ENCODE results near the gene NOXO1. TPM values are rescaled to one million over a fixed set of nuclear protein-coding genes. Genes with fewer than 3 reads are reported as not detected.

NOXO1 gene
- total RNA-seq, 2 experiments from 2014 or later: 0.26 TPM; not detected in 1

DNA sequence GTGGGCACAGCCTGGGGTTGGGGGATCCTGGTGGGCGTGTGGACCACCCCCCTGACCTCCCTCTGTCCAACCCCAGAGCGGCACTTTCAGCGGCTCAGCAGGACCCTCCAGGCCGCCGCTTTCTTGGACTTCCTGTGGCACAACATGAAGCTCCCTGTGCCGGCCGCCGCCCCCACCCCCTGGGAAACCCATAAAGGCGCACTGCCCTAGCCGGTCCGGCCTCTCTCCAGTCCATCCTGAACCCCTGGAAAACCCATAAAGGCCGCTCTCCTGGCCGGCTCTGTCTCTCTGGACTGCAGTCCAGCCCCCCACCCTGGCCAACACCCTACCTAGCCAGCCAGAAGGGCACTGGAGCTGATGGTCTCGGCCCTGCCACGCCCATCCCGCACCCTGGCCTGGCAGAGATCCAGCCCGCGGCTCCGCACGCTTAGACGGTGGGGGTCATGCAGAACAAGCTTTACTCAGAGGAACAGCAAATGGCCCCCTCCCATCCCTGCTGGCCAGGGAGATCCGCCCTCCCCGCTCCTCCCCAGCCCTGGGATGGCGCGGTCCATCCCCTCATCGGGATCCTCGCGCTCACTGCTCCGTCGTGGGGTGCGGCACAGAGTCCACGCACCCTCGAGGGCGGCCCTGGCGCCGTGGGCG is 2.7 kb downstream of the NOXO1 start:
- CTCF ChIA-PET: no interaction called here
- ATAC-seq: no peak
- DNase-seq: no peak
- Mint-ChIP-seq H3K27ac (no peak overlapping the region), H3K27me3 (peaks cover 39% of the 10 kb centered on the region), H3K36me3 (peaks cover 5% of the 10 kb centered on the region), H3K4me1 (no peaks in the 10 kb centered on the region), H3K9me3 (ENCODE audit: low read depth) (no peaks in the 10 kb centered on the region), H3K4me3 (no peak overlapping the region)

- H3K4me1 Mint-ChIP-seq: peaks cover 6% of the 10 kb centered on the region
- peaks cover 35% of the 10 kb centered on the region for H3K27me3 Mint-ChIP-seq
- no peaks in the 10 kb centered on the region for H3K9me3 Mint-ChIP-seq (ENCODE audit: low read depth)
- no peak for DNase-seq
- H3K27ac Mint-ChIP-seq: no peak overlapping the region
- peaks cover 5% of the 10 kb centered on the region for H3K36me3 Mint-ChIP-seq
- H3K4me3 Mint-ChIP-seq: no peak overlapping the region
- ATAC-seq: no peak
- CTCF ChIA-PET: no interaction called here
Observed at GRCh38 chr16:1977875-1978268, 3.4 kb downstream of the NOXO1 start.

- CTCF ChIA-PET: no interaction called here
- H3K4me3 Mint-ChIP-seq: no peak overlapping the region
- H3K27me3 Mint-ChIP-seq: peaks cover 28% of the 10 kb centered on the region
- ATAC-seq: no peak
- H3K4me1 Mint-ChIP-seq: peaks cover 10% of the 10 kb centered on the region
- no peak overlapping the region for H3K27ac Mint-ChIP-seq
- DNase-seq: no peak
- no peaks in the 10 kb centered on the region for H3K9me3 Mint-ChIP-seq (ENCODE audit: low read depth)
- peaks cover 5% of the 10 kb centered on the region for H3K36me3 Mint-ChIP-seq
Observed at GRCh38 chr16:1976951-1977874, 4.1 kb downstream of the NOXO1 start.

DNA sequence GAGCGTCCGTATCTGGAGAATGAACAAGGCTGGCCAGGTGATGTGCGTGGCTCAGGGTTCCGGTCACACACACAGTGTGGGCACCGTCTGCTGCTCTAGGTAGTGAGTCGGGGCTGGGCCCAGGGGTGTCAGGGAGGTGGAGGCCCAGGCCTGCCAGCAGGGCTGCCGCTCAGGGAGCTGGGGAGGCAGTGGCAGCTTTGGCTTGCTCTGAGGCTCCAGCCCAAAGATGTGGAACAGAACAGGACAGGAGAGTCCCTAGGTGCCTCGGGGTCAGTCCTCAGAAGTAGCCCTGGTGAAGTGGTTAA is 5.1 kb downstream of the NOXO1 start:
- DNase-seq: no peak
- ATAC-seq: no peak
- Mint-ChIP-seq H3K9me3 (ENCODE audit: low read depth) (no peaks in the 10 kb centered on the region), H3K27ac (no peak overlapping the region), H3K27me3 (peaks cover 18% of the 10 kb centered on the region), H3K36me3 (peaks cover 5% of the 10 kb centered on the region), H3K4me1 (peaks cover 16% of the 10 kb centered on the region), H3K4me3 (no peak overlapping the region)
- CTCF ChIA-PET: interaction anchor here (0.5 kb wide), 1 partner anchor 174 kb away, joined by 3 read pairs; no protein-coding TSS in a partner anchor

DNA sequence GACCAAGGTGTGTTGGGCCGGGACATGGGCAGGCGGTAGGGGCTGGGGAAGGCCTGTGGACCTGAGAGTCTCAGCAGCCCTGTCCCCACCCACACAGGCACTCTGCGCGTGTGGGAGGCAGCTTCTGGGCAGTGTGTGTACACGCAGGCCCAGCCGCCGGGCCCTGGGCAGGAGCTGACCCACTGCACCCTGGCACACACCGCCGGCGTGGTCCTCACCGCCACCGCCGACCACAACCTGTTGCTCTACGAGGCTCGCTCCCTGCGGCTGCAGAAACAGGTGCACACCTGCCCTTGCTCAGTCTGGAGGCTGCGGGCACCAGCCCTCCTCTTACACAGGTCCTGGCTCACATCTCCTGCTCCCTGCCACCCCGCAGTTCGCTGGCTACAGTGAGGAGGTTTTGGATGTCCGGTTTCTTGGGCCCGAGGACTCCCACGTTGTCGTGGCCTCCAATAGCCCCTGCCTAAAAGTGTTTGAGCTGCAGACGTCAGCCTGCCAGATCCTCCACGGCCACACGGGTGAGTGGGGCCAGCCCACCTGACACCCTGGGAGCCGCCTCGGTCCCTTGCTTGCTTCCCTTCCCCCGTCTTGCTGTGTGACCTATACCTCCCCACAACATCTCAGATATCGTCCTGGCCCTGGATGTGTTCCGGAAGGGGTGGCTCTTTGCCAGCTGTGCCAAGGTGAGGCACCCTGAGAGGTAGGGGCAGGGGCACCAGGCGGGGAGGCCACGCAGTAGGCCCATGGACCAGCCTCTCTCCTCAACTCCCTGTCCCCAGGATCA is 5.6 kb downstream of the NOXO1 start:
- H3K27ac Mint-ChIP-seq: no peak overlapping the region
- H3K36me3 Mint-ChIP-seq: peaks cover 5% of the 10 kb centered on the region
- DNase-seq (no peak), ATAC-seq (no peak)
- H3K27me3 Mint-ChIP-seq: peaks cover 12% of the 10 kb centered on the region
- H3K4me1 Mint-ChIP-seq: peaks cover 21% of the 10 kb centered on the region
- CTCF ChIA-PET: interaction anchor here (0.5 kb wide), 1 partner anchor 175 kb away, joined by 3 read pairs; no protein-coding TSS in a partner anchor
- H3K9me3 Mint-ChIP-seq (ENCODE audit: low read depth): no peaks in the 10 kb centered on the region
- H3K4me3 Mint-ChIP-seq: no peak overlapping the region

DNA sequence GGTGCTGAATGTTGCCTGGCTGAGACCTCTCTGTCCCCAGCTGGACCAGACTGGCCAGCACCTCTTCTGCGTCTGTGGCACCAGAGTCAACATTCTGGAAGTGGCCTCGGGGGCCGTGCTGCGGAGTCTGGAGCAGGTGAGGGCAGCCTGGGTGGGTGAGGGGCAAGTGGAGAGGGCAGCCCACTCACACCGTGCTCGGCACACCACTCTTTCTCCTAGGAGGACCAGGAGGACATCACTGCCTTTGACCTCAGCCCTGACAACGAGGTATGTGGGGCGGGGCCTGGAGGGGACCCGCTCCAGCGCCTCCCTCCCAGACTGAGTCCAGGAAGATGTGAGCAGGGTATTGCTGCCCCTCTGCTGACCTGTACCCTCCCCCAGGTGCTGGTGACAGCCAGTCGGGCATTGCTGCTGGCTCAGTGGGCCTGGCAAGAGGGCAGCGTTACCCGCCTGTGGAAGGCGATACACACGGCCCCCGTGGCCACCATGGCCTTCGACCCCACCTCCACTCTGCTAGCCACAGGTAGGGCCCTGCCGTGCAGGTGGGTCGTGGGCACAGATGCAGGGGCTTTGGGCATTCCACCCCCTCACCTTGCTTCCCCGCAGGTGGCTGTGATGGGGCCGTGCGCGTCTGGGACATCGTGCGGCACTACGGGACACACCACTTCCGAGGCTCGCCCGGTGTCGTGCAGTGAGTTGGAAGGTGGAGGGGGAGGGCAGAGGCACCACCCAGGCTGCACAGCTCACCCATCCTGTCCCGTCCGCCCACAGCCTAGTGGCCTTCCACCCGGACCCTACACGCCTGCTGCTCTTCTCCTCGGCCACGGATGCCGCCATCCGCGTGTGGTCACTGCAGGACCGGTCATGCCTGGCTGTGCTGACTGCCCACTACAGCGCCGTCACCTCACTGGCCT is 6.9 kb downstream of the NOXO1 start:
- CTCF ChIA-PET: no interaction called here
- Mint-ChIP-seq H3K27me3 (peaks cover under 1% of the 10 kb centered on the region), H3K4me1 (peaks cover 25% of the 10 kb centered on the region), H3K9me3 (ENCODE audit: low read depth) (no peaks in the 10 kb centered on the region), H3K36me3 (peaks cover 5% of the 10 kb centered on the region), H3K27ac (no peak overlapping the region), H3K4me3 (no peak overlapping the region)
- DNase-seq: no peak
- ATAC-seq: no peak

DNA sequence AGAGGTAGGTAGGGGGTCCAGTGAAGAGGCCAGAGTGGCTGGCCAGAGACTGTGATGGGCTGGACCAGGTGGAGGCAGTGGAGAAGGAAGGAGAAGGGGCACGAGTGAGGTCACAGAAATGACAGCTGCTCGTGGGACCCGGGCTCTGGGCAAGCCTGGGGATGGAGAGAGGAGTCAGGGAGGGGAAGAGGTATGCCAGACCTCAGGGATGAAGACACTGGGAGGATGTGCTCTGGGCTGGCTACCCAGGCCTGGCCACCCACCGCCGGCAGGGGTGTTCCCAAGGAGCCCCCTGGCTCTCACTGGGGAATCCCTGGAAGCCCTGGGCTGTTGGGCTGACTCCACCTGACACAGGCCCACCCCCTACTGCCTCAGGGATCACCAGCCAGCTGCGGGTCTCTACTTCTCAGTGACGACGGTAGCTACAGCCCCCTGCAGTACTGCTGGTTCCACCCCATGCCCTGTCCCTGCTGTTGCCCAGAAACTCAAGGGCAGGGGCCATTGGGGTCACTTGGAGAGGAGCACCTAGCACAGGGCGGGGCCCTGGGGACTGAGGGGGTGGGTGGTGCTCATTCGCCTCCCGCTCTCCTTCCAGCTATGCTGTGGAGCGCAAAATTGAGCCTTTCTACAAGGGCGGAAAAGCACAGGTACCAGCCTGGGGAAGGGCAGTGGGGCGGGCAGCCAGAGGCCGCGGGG is 7.7 kb downstream of the NOXO1 start:
- Mint-ChIP-seq H3K4me3 (no peak overlapping the region), H3K27ac (no peak overlapping the region), H3K36me3 (peaks cover 5% of the 10 kb centered on the region), H3K27me3 (no peaks in the 10 kb centered on the region), H3K4me1 (peaks cover 25% of the 10 kb centered on the region), H3K9me3 (ENCODE audit: low read depth) (no peaks in the 10 kb centered on the region)
- CTCF ChIA-PET: interaction anchor here (1.1 kb wide), 1 partner anchor 49 kb away, joined by 3 read pairs; no protein-coding TSS in a partner anchor
- ATAC-seq (no peak), DNase-seq (no peak)

- CTCF ChIA-PET: interaction anchor here (0.9 to 2.0 kb wide), 5 partner anchors 11 to 50 kb away, joined by 3 to 13 read pairs (median 3); partner anchors contain the start of genes GFER and MSRB1
- no peaks in the 10 kb centered on the region for H3K27me3 Mint-ChIP-seq
Observed at GRCh38 chr16:1972490-1972877, 8.8 kb downstream of the NOXO1 start.

DNA sequence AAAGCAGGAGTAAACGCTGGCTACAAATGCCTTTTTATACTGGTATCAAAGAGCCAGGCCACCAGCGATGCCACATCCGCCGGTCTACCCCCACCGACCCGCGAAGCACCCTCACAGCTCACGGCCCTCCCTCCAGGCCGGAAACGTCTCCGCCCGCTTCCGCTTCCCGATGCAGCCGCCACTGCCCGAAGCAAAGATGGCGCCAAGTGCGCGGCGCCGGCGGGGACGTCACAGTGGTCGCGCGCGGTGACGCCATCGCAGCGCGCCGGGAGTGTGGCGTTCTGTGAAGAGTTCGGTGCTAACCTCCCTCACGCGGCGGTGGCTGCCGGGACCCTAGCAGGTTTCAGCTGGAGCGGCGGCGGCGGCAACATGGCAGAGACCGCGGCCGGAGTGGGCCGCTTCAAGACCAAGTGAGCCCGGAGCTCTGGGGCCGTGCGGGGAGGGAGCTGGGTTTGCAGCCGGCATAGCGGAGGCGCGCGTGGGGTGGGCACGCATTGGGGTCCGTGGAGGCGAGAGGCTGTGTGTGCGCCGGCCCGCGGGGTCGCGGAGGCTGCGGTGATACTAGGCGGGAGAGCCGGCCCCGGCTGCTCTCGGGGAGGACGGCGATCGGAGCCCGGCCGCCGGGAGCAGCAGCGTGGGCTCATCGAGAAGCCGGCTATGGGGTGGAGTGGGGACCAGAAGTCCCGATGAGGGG is 9.3 kb downstream of the NOXO1 start, which contains the start of gene TBL3:
TBL3 (plus strand) TSS at position 258 of the 694 bp plus-strand sequence; CDS start at position 370, 112 bp downstream.
- Mint-ChIP-seq H3K27me3 (no peaks in the 10 kb centered on the region), H3K4me3 (peak within 1 kb of the TSS; percentile 92), H3K4me1 (peaks cover 25% of the 10 kb centered on the region), H3K9me3 (ENCODE audit: low read depth) (no peaks in the 10 kb centered on the region), H3K27ac (peak within 1 kb of the TSS; percentile 98), H3K36me3 (peaks cover 2% of the 10 kb centered on the region)
- CTCF ChIA-PET: interaction anchor here (0.7 to 2.0 kb wide), 8 partner anchors 11 to 183 kb away, joined by 3 to 13 read pairs (median 3); partner anchors contain the start of genes GFER, MSRB1 and TRAF7
- DNase-seq (peak; percentile 98), ATAC-seq (peak; percentile 92)

More at GRCh38 chr16:1972490-1972877, 8.8 kb downstream of the NOXO1 start:
- Mint-ChIP-seq H3K36me3 (peaks cover 3% of the 10 kb centered on the region), H3K9me3 (ENCODE audit: low read depth) (no peaks in the 10 kb centered on the region), H3K4me1 (peaks cover 25% of the 10 kb centered on the region), H3K27ac (peak overlapping the region; percentile 98), H3K4me3 (peak overlapping the region; percentile 92)
- ATAC-seq (peak; percentile 6), DNase-seq (no peak)

GRCh38 chr16:1968146-1968953 is 12.9 kb downstream of the NOXO1 start:
- DNase-seq (no peak), ATAC-seq (no peak)
- H3K27ac Mint-ChIP-seq: no peak overlapping the region
- H3K36me3 Mint-ChIP-seq: peaks cover 11% of the 10 kb centered on the region
- peaks cover 36% of the 10 kb centered on the region for H3K4me1 Mint-ChIP-seq
- no peak overlapping the region for H3K4me3 Mint-ChIP-seq
- H3K27me3 Mint-ChIP-seq: no peaks in the 10 kb centered on the region
- H3K9me3 Mint-ChIP-seq (ENCODE audit: low read depth): no peaks in the 10 kb centered on the region
- CTCF ChIA-PET: no interaction called here

GRCh38 chr16:1966460-1966859 is 14.8 kb downstream of the NOXO1 start, which contains the start of gene RNF151:
TSS of gene RNF151 (plus strand) at chr16:1966856. CDS start at chr16:1966882, 26 bp downstream.
- ATAC-seq (no peak), DNase-seq (no peak)
- peak within 1 kb of the TSS; percentile 97 for H3K27ac Mint-ChIP-seq
- H3K27me3 Mint-ChIP-seq: no peaks in the 10 kb centered on the region
- peak within 1 kb of the TSS; percentile 88 for H3K4me3 Mint-ChIP-seq
- peaks cover 30% of the 10 kb centered on the region for H3K36me3 Mint-ChIP-seq
- H3K4me1 Mint-ChIP-seq: peaks cover 41% of the 10 kb centered on the region
- CTCF ChIA-PET: interaction anchor here (1.8 kb wide), 1 partner anchor 43 kb away, joined by 3 read pairs; the partner anchor contains the start of gene ZNF598
- no peaks in the 10 kb centered on the region for H3K9me3 Mint-ChIP-seq (ENCODE audit: low read depth)

All from activated CD8-positive, alpha-beta memory T cell treated with anti-CD3 and anti-CD28 coated beads, Interleukin-2, amount 10 ng/mL, durations not matched to agents 7 days and 5 days (primary cell).